Osteoblast (primary cell): ENCODE data around the gene BCS1L. TPM values are rescaled to one million over a fixed set of nuclear protein-coding genes. Genes with fewer than 3 reads are reported as not detected.

Experiments used
- DNase-seq: peaks from one replicate; pipeline ENCODE4 v3.0.0; 2011; ENCODE audit warnings: low spot score, mixed read lengths; ENCODE audit not compliant: insufficient read length; ENCODE audit errors: missing footprints
- H2AFZ ChIP-seq: 2 replicates; pipeline ENCODE4 v1.6.0; 2011; ENCODE audit warnings: mild to moderate bottlenecking, low read length
- H3K27ac ChIP-seq: 2 replicates; pipeline ENCODE4 v1.5.1; 2011; ENCODE audit warnings: mild to moderate bottlenecking, low read depth, low read length, moderate library complexity
- H3K27me3 ChIP-seq: 2 replicates; pipeline ENCODE4 v1.6.0; 2012; ENCODE audit warnings: mild to moderate bottlenecking, control low read depth, inconsistent platforms, low read length, moderate library complexity; ENCODE audit not compliant: insufficient read depth
- H3K36me3 ChIP-seq: 2 replicates; pipeline ENCODE4 v1.5.1; 2011; ENCODE audit warnings: mild to moderate bottlenecking, low read length, control low read depth, moderate library complexity; ENCODE audit not compliant: insufficient read depth
- H3K4me1 ChIP-seq: 2 replicates; pipeline ENCODE4 v1.5.1; 2011; ENCODE audit warnings: mild to moderate bottlenecking, low read length, control low read depth, moderate library complexity; ENCODE audit not compliant: insufficient read depth
- H3K4me2 ChIP-seq: 2 replicates; pipeline ENCODE4 v1.6.0; 2011; ENCODE audit warnings: mild to moderate bottlenecking, low read length; ENCODE audit not compliant: insufficient read depth
- H3K4me3 ChIP-seq: fragments of 200-600 bp; sonication (generic); 3 replicates; pipeline ENCODE4 v1.5.1; 2012; ENCODE audit warnings: mild to moderate bottlenecking, low read length, inconsistent platforms; ENCODE audit not compliant: insufficient read depth
- H3K79me2 ChIP-seq: 2 replicates; pipeline ENCODE4 v1.6.0; 2012; ENCODE audit warnings: mild to moderate bottlenecking, low read length, control low read depth, inconsistent platforms; ENCODE audit not compliant: insufficient read depth
- H3K9me3 ChIP-seq: 2 replicates; pipeline ENCODE4 v1.5.1; 2011; ENCODE audit warnings: low read depth, low read length, control low read depth
- H4K20me1 ChIP-seq: 2 replicates; pipeline ENCODE4 v1.6.0; 2012; ENCODE audit warnings: mild to moderate bottlenecking, low read length, control low read depth; ENCODE audit not compliant: insufficient read depth
- total RNA-seq: library from RNA; depleted of rRNA; stranded (reverse); fragments of >200 nt; gene quantifications from 2 replicates; pipeline ENCODE4 v1.2.3, GENCODE V29; 2012
- TF ChIP-seq, protein P1 (sequence below): IDR thresholded peaks from 2 replicates; pipeline ENCODE4 v1.5.1; 2011; ENCODE audit warnings: mild to moderate bottlenecking, low read depth, low read length, moderate library complexity; ENCODE audit errors: extremely low read depth

BCS1L gene
- total RNA-seq, 1 donor: 16.6 TPM

DNA sequence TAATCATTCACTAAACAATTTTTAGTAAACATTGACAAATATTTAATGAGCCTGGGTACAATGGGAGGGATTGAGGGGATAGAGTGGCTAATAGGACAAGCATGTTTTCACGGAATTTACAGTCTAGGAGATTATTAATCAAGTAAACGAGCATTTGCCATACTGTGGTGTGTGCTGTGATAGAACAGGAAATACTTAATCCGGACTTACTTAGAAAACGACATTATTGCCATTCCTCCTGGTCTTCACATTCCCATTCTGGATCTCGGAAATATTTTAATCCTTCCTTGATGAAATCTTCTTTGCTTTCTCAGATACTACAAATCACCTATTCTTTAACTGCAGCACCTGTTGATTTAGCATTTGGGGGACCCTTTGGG is 52.1 kb downstream of the BCS1L start:
- Histone ChIP-seq H3K27me3 (no peaks in the 10 kb centered on the region), H3K4me2 (peak overlapping the region; percentile 98), H4K20me1 (peaks cover 4% of the 10 kb centered on the region), H3K27ac (peak overlapping the region; percentile 81), H2AFZ (peak overlapping the region; percentile 95), H3K36me3 (no peaks in the 10 kb centered on the region), H3K4me3 (peak overlapping the region; percentile 87), H3K79me2 (peaks cover 39% of the 10 kb centered on the region), H3K9me3 (no peaks in the 10 kb centered on the region), H3K4me1 (peaks cover 10% of the 10 kb centered on the region)
- peak; percentile 74 for DNase-seq
- TF ChIP-seq, protein P1, sequence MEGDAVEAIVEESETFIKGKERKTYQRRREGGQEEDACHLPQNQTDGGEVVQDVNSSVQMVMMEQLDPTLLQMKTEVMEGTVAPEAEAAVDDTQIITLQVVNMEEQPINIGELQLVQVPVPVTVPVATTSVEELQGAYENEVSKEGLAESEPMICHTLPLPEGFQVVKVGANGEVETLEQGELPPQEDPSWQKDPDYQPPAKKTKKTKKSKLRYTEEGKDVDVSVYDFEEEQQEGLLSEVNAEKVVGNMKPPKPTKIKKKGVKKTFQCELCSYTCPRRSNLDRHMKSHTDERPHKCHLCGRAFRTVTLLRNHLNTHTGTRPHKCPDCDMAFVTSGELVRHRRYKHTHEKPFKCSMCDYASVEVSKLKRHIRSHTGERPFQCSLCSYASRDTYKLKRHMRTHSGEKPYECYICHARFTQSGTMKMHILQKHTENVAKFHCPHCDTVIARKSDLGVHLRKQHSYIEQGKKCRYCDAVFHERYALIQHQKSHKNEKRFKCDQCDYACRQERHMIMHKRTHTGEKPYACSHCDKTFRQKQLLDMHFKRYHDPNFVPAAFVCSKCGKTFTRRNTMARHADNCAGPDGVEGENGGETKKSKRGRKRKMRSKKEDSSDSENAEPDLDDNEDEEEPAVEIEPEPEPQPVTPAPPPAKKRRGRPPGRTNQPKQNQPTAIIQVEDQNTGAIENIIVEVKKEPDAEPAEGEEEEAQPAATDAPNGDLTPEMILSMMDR: no peak

Other genes with a start within 250 kb of the BCS1L start
- under 0.01 TPM in 1 of 2 replicates, not detected in the other for gene VIL1, start 240.6 kb upstream of the BCS1L start, total RNA-seq
- 12.4 and 15.2 TPM in 2 replicates for gene USP37, start 91.3 kb upstream of the BCS1L start, total RNA-seq
- 47.1 and 50.3 TPM in 2 replicates for gene CNOT9, start 90.8 kb upstream of the BCS1L start, total RNA-seq
- gene PLCD4, start 51.8 kb upstream of the BCS1L start, total RNA-seq: 2.5 and 4.4 TPM in 2 replicates
- gene ZNF142, start 60 bp upstream of the BCS1L start, total RNA-seq: 14.8 and 16.8 TPM in 2 replicates
- gene RNF25, start 12.3 kb downstream of the BCS1L start, total RNA-seq: 32.4 and 41.6 TPM in 2 replicates
- gene STK36, start 12.4 kb downstream of the BCS1L start, total RNA-seq: 25.7 and 30.6 TPM in 2 replicates
- 13.0 and 15.6 TPM in 2 replicates for gene TTLL4, start 51.2 kb downstream of the BCS1L start, total RNA-seq
- gene CYP27A1, start 122.5 kb downstream of the BCS1L start, total RNA-seq: 21.2 and 25.0 TPM in 2 replicates
- under 0.01 and 0.29 TPM in 2 replicates for gene PRKAG3, start 172.1 kb downstream of the BCS1L start, total RNA-seq
- gene WNT6, start 200.1 kb downstream of the BCS1L start, total RNA-seq: not detected in 2 replicates
- not detected in 2 replicates for gene WNT10A, start 221.2 kb downstream of the BCS1L start, total RNA-seq